A549 treated with DMSO at 1 μM for 4 hours (cell line): Measurements from ENCODE around the gene NTF4. TPM values are rescaled to one million over a fixed set of nuclear protein-coding genes. Genes with fewer than 3 reads are reported as not detected.

ENCODE experiments used
- total RNA-seq: library from RNA; stranded (reverse); fragments of 200-300 nt; extraction: Qiagen RNA extraction; gene quantifications from 5 replicates; pipeline ENCODE4 v1.2.3, GENCODE V29; 2022; ENCODE audit warnings: low read depth

NTF4 gene, protein sequence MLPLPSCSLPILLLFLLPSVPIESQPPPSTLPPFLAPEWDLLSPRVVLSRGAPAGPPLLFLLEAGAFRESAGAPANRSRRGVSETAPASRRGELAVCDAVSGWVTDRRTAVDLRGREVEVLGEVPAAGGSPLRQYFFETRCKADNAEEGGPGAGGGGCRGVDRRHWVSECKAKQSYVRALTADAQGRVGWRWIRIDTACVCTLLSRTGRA
- total RNA-seq = 0.37 to 0.85 TPM (median 0.52 TPM) in 5 replicates

GRCh38 chr19:49064768-49065611 lies at the start of gene NTF4:
NTF4 (minus strand) TSS chr19:49064818; CDS start chr19:49061997, 2,821 bp downstream.

DNA sequence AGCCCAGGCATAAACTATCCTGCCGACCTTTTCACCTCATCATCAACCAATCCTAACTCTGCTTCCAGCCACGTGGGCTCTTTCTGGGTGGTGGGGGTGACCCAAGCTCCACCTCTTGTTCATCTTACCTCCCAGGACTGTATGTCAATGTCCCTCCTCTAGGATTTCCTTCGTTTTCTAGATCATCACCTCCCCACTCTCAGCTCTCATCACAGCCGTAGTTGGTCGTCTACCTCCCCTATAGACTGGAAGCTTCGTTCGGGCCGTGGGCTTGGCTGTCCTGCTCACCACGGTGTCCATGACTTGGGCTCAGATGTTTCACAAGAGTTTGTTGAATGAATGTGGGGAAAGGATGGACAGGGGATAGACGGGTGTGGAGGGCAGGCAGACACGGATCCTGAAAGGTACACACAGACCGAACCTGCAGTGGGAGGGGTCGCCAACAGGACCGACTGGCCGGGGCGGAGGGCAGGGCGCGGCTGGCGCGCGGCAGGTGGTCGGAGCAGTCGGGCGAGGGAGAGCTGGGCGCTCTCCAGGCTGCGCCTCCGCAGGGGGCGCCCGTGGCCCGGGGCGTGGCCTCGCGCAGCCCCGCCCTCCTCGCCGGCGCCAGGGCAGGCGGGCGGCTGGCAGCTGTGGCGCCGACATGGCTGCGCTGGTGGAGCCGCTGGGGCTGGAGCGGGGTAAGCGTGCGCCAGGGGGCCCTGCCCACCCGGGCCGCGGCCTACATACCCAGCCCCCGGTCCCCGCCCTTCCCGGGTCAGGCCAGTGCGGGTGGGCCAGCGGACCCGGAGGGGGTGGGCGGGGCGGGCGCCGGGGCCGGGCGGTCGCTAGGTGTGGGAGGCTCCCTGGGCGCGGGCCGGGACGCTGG lies 49.4 kb upstream of the NTF4 start, which contains the start of gene LIN7B:
TSS of gene LIN7B (plus strand) at position 609 of the 868 bp plus-strand sequence. CDS start at position 644, 35 bp downstream.

DNA sequence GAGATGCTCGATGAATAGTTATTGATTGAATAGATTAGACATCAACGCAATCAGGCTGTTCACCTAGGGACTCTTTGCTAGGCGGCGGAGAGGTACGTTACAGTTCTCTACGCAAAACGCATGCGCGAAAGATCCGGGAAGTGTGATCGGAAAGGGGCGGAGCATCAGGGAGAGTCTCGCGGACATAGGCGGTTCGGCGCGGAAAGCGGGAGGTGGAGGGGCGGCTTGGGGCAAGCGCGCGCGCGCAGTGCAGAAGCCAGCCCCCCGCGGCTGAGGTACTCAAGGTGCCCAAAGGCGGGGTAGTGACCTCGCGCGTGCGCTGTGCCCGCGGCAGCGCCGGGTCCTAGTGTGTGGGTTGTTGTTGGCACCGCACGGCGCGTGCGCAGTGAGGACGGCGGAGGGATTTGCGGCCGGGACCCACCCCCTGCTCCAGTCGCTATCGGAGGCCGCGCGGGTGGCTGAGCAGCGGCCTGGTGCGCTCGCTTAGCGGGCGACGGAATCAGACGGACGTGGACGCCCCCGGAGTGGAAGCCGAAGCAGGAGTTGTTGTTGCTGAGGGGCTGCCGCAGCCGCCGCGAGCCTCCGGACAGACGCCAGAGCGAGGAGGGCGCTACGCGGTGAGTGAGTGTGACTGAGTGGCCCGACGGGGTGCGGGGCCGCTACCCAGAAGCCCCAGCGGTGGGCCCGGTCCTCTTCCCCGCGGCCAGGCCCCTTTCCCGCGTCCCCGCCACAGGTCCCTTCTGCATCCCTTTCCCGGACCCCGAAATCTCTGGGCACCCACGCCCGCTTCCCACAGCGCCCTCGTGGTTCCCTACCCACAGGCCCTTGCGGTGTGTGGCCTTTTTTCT lies 20.6 kb upstream of the NTF4 start, which contains the start of gene SNRNP70:
TSS of gene SNRNP70 (plus strand) at position 432 of the 848 bp plus-strand sequence. CDS start 964 bp downstream, outside the sequence.

GRCh38 chr19:49057636-49058234 lies 6.9 kb downstream of the NTF4 start, which contains the start of gene CGB7:
CGB7 (minus strand) TSS chr19:49057749; CDS start chr19:49055375, 2,374 bp downstream.

GRCh38 chr19:49049011-49049410 lies 15.6 kb downstream of the NTF4 start, which contains the start of gene CGB8:
CGB8 (minus strand) TSS chr19:49049111; CDS start chr19:49048739, 372 bp downstream.

GRCh38 chr19:49043548-49043947 lies 21.1 kb downstream of the NTF4 start, which contains the start of gene CGB5:
CGB5 (plus strand) TSS chr19:49043848; CDS start chr19:49044210, 362 bp downstream.

DNA sequence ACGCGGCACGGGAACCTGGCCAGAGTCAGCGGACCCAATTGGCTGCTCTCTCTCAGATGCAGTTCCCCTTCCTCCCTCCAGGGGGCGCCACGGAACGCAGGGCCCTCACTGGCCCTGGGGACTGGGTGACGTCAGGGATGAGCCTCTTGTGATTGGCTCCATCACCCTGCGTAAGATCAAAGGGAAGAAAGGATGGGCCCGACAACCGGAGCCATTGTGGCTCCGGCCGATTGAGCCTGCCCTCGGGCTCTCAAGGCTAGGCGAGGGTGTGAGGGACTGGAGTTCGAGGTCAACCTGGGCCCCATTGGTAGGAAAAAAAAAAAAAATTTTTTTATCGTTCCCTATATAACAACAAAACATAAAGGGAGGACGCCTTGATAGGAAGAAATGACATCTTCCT lies 27.8 kb downstream of the NTF4 start, which contains the start of gene CGB1:
TSS of gene CGB1 (minus strand) at position 81 of the 400 bp plus-strand sequence. CDS start 184 bp downstream, outside the sequence.

GRCh38 chr19:49031642-49032301 lies 32.8 kb downstream of the NTF4 start, which contains the start of gene CGB2:
CGB2 (plus strand) TSS chr19:49031890; CDS start chr19:49032096, 206 bp downstream.

DNA sequence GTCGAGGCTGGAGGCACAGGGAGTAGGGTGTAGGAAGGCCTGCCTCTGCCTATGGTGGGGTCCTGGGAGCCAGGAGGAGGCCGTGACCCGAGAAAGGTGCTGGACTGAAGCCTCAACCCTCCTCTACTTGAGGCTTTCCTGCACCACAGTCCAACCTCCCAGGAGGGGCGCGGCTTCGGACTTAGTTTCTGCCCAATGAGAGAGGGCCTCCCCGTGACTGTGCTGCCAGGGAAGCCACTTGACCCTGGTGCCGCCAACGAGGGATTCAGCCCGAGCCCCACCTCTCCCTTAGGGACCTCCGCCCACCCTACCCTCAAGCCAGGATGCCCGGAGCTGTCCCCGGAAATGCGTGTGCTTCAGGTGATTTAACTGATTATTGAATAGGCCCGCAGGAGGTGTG lies 40.4 kb downstream of the NTF4 start, which contains the start of gene CGB3:
TSS of gene CGB3 (minus strand) at position 101 of the 400 bp plus-strand sequence. CDS start 362 bp downstream, outside the sequence.

GRCh38 chr19:49017041-49017665 lies 47.5 kb downstream of the NTF4 start, which contains the start of gene LHB:
LHB (minus strand) TSS chr19:49017091; CDS start chr19:49017081, 10 bp downstream.

Other genes with a start within 250 kb of the NTF4 start
- gene HSD17B14, start 228.3 kb downstream of the NTF4 start, total RNA-seq = 12.2 to 15.1 TPM (median 14.1 TPM) in 5 replicates
- gene PLEKHA4, start 196.2 kb downstream of the NTF4 start, total RNA-seq = 1.7 to 2.7 TPM (median 1.9 TPM) in 5 replicates
- 91.5 to 154 TPM (median 107 TPM) in 5 replicates for gene PPP1R15A, start 192.4 kb downstream of the NTF4 start, total RNA-seq
- gene TULP2, start 166.1 kb downstream of the NTF4 start, total RNA-seq = not detected in 5 replicates
- gene NUCB1, start 164.5 kb downstream of the NTF4 start, total RNA-seq = 190 to 222 TPM (median 195 TPM) in 5 replicates
- 0.91 to 1.8 TPM (median 1.7 TPM) in 5 replicates for gene DHDH, start 131.1 kb downstream of the NTF4 start, total RNA-seq
- gene BAX, start 109.9 kb downstream of the NTF4 start, total RNA-seq = 289 to 376 TPM (median 349 TPM) in 5 replicates
- 18,257 to 24,972 TPM (median 19,327 TPM) in 5 replicates for gene FTL, start 99.5 kb downstream of the NTF4 start, total RNA-seq
- 18.8 to 22.5 TPM (median 20.3 TPM) in 5 replicates for gene GYS1, start 71.5 kb downstream of the NTF4 start, total RNA-seq
- gene RUVBL2, start 70.9 kb downstream of the NTF4 start, total RNA-seq = 204 to 252 TPM (median 242 TPM) in 5 replicates
- gene LHB, start 47.7 kb downstream of the NTF4 start, total RNA-seq = not detected in 5 replicates
- 0.14 to 0.47 TPM (median 0.38 TPM) in 4 of 5 replicates, not detected in the other for gene CGB3, start 40.5 kb downstream of the NTF4 start, total RNA-seq
- gene CGB2, start 32.9 kb downstream of the NTF4 start, total RNA-seq = 0.22 to 0.41 TPM (median 0.35 TPM) in 3 of 5 replicates, not detected in the others
- gene CGB1, start 27.9 kb downstream of the NTF4 start, total RNA-seq = not detected in 5 replicates
- gene CGB5, start 21.0 kb downstream of the NTF4 start, total RNA-seq = 1.0 to 1.6 TPM (median 1.4 TPM) in 5 replicates
- 3.5 to 6.0 TPM (median 4.8 TPM) in 5 replicates for gene CGB8, start 15.7 kb downstream of the NTF4 start, total RNA-seq
- gene CGB7, start 7.1 kb downstream of the NTF4 start, total RNA-seq = 0.35 to 0.92 TPM (median 0.45 TPM) in 5 replicates
- not detected in 5 replicates for gene KCNA7, start 7.9 kb upstream of the NTF4 start, total RNA-seq
- 283 to 359 TPM (median 313 TPM) in 5 replicates for gene SNRNP70, start 20.6 kb upstream of the NTF4 start, total RNA-seq
- 4.9 to 7.1 TPM (median 5.6 TPM) in 5 replicates for gene LIN7B, start 49.6 kb upstream of the NTF4 start, total RNA-seq
- gene C19orf73, start 54.3 kb upstream of the NTF4 start, total RNA-seq = 1.3 to 2.2 TPM (median 2.0 TPM) in 5 replicates
- gene PPFIA3, start 54.7 kb upstream of the NTF4 start, total RNA-seq = 6.5 to 8.7 TPM (median 7.2 TPM) in 5 replicates
- gene HRC, start 90.6 kb upstream of the NTF4 start, total RNA-seq = 0.03 TPM in 1 of 5 replicates, not detected in the others
- 7.3 to 8.9 TPM (median 8.6 TPM) in 5 replicates for gene TRPM4, start 93.0 kb upstream of the NTF4 start, total RNA-seq